Activated naive CD8-positive, alpha-beta T cell (primary cell): ENCODE data around the gene TNIK.

ENCODE experiments used
- H3K27ac Mint-ChIP-seq: one replicate; pipeline ENCODE4 v1.8.0; 2021; ENCODE audit warnings: mixed read lengths
- H3K27me3 Mint-ChIP-seq: one replicate; pipeline ENCODE4 v1.8.0; 2021; ENCODE audit warnings: mixed read lengths
- H3K36me3 Mint-ChIP-seq: one replicate; pipeline ENCODE4 v1.8.0; 2021; ENCODE audit warnings: mixed read lengths
- H3K4me1 Mint-ChIP-seq: one replicate; pipeline ENCODE4 v1.8.0; 2021; ENCODE audit warnings: low read depth, mixed read lengths
- H3K4me3 Mint-ChIP-seq: one replicate; pipeline ENCODE4 v1.8.0; 2021; ENCODE audit warnings: mild to moderate bottlenecking, mixed read lengths
- H3K9me3 Mint-ChIP-seq: one replicate; pipeline ENCODE4 v1.8.0; 2021; ENCODE audit warnings: low read depth, mixed read lengths

TNIK gene

GRCh38 chr3:171193693-171194092 lies 266.5 kb downstream of the TNIK start:
- Mint-ChIP-seq H3K9me3 (no peaks in the 10 kb centered on the region), H3K4me1 (peaks cover 24% of the 10 kb centered on the region), H3K27ac (no peak overlapping the region), H3K4me3 (no peak overlapping the region), H3K27me3 (no peaks in the 10 kb centered on the region), H3K36me3 (peaks cover 32% of the 10 kb centered on the region)

GRCh38 chr3:171192176-171192854 lies 267.9 kb downstream of the TNIK start:
- no peak overlapping the region for H3K4me3 Mint-ChIP-seq
- H3K9me3 Mint-ChIP-seq: no peaks in the 10 kb centered on the region
- peaks cover 17% of the 10 kb centered on the region for H3K4me1 Mint-ChIP-seq
- H3K27me3 Mint-ChIP-seq: no peaks in the 10 kb centered on the region
- no peak overlapping the region for H3K27ac Mint-ChIP-seq
- H3K36me3 Mint-ChIP-seq: peaks cover 23% of the 10 kb centered on the region

- Mint-ChIP-seq H3K36me3 (peaks cover 23% of the 10 kb centered on the region), H3K27me3 (no peaks in the 10 kb centered on the region), H3K4me1 (peaks cover 17% of the 10 kb centered on the region), H3K9me3 (no peaks in the 10 kb centered on the region), H3K4me3 (no peak overlapping the region), H3K27ac (no peak overlapping the region)
These were observed 269.5 kb downstream of the TNIK start for GRCh38 chr3:171190668-171191067.

GRCh38 chr3:171189394-171190080 lies 270.7 kb downstream of the TNIK start:
- peaks cover 23% of the 10 kb centered on the region for H3K36me3 Mint-ChIP-seq
- no peak overlapping the region for H3K4me3 Mint-ChIP-seq
- H3K4me1 Mint-ChIP-seq: peaks cover 21% of the 10 kb centered on the region
- peak overlapping the region; percentile 75 for H3K27ac Mint-ChIP-seq
- no peaks in the 10 kb centered on the region for H3K27me3 Mint-ChIP-seq
- H3K9me3 Mint-ChIP-seq: no peaks in the 10 kb centered on the region

DNA sequence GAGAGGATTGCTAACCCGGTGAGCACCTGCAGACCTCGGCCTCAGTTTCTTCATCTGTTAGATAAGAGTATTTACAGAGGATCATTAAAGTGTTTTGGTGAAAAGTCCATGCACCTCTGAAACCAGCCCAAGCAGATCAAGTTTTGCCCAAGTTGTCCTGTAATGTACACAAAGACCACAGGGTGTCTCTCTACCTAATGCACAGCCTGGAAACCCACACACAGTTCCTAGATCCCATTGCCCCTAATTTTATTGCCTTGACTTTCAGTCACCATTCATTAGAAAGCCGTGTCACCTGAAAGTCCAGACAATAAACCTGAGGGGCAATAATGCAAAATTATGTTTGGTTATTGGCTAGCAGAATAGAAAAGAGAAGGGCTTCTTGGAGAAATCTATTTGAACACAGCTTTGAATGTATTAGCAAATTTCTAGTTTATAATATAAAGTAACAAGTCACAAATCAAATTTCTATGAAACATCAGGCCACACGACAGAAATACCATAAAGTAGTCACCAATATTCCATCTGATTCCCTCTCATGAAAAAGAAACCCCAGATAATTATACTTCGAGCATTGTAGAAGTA lies 272.4 kb downstream of the TNIK start:
- H3K4me3 Mint-ChIP-seq: no peak overlapping the region
- H3K27me3 Mint-ChIP-seq: no peaks in the 10 kb centered on the region
- no peak overlapping the region for H3K27ac Mint-ChIP-seq
- H3K4me1 Mint-ChIP-seq: peaks cover 21% of the 10 kb centered on the region
- no peaks in the 10 kb centered on the region for H3K9me3 Mint-ChIP-seq
- H3K36me3 Mint-ChIP-seq: peaks cover 18% of the 10 kb centered on the region

DNA sequence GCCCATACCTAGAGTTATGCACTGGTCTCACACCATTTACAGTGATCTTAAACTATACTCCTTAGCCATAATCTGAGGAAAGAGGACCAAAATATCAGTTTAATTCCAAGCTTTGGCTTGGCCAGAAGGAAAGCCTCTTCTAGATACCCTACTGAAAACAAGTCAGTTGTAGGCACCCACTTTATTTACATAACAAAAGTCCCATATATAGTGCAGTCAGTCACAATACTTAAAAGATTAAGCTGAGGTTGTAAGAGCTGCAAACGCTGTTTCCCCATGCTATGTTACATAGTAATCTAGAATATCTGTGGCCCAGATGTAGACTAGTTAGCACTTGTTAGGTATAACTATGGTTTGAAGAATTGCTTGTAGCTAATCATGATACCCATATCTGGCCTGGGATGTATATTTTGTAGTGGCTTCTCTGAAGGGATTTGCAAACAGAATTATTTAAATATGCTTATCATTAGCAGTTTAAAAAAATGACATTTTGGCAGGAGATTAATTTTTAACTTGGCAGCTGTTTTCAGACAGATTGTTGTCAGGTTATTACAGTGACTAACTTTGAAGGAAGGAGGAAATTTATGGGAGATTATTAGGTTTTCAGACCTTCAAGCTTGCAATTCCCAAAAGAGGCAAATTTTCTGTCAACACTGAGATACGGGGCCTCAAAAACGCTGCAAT lies 273.2 kb downstream of the TNIK start:
- Mint-ChIP-seq H3K27me3 (no peaks in the 10 kb centered on the region), H3K4me1 (peaks cover 21% of the 10 kb centered on the region), H3K27ac (no peak overlapping the region), H3K4me3 (no peak overlapping the region), H3K36me3 (peaks cover 22% of the 10 kb centered on the region), H3K9me3 (no peaks in the 10 kb centered on the region)

DNA sequence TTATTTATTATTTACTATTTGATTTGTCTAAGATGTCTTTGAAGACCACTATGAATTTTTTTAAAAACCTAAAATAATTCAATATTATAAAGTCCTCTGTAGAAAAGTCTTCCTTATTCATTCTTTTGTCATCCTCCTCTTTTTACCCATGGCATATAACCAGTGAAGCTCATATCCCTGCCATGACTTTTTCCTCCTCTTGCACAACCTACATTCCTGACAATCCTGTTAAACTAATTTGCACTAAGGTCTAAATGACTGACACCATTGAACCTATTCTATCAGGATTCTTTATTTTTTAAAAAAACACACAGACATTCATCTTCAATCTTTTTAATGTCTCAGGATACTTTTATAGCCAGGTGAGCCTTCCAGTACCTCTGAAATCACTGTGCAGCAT lies 273.8 kb downstream of the TNIK start:
- H3K9me3 Mint-ChIP-seq: no peaks in the 10 kb centered on the region

GRCh38 chr3:171185959-171186358 lies 274.2 kb downstream of the TNIK start:
- Mint-ChIP-seq H3K36me3 (peaks cover 26% of the 10 kb centered on the region), H3K27ac (no peak overlapping the region), H3K4me3 (no peak overlapping the region)

More for the DNA sequence above, 273.8 kb downstream of the TNIK start:
- Mint-ChIP-seq H3K27ac (no peak overlapping the region), H3K36me3 (peaks cover 24% of the 10 kb centered on the region), H3K4me1 (peaks cover 23% of the 10 kb centered on the region), H3K4me3 (no peak overlapping the region), H3K27me3 (no peaks in the 10 kb centered on the region)

DNA sequence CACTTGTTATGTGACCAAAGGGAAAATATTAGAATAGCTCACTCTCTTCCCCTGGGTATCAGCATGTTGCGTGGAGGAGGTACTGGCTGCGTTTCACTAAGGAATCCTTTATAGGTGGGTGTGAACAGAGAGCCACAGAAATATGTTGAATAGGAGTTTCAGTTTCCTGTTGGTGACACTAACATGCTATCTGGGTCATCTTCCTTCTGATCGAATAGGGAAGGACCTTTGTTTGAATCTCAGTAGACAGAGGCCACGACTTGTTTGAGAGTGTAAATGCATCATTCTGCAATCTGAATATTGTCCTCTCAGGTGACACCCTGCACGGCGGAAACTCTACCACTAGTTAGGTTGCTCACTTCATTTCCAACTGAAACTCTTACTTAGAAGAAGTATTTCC lies 275.8 kb downstream of the TNIK start:
- peak overlapping the region; percentile 41 for H3K27ac Mint-ChIP-seq
- no peaks in the 10 kb centered on the region for H3K9me3 Mint-ChIP-seq
- no peak overlapping the region for H3K4me3 Mint-ChIP-seq
- peaks cover 15% of the 10 kb centered on the region for H3K4me1 Mint-ChIP-seq
- no peaks in the 10 kb centered on the region for H3K27me3 Mint-ChIP-seq
- H3K36me3 Mint-ChIP-seq: peaks cover 25% of the 10 kb centered on the region

More at GRCh38 chr3:171185959-171186358, 274.2 kb downstream of the TNIK start:
- H3K27me3 Mint-ChIP-seq: no peaks in the 10 kb centered on the region
- H3K9me3 Mint-ChIP-seq: no peaks in the 10 kb centered on the region
- H3K4me1 Mint-ChIP-seq: peaks cover 23% of the 10 kb centered on the region

GRCh38 chr3:171183042-171183441 lies 277.2 kb downstream of the TNIK start:
- Mint-ChIP-seq H3K4me1 (peaks cover 17% of the 10 kb centered on the region), H3K27me3 (no peaks in the 10 kb centered on the region), H3K4me3 (no peak overlapping the region), H3K27ac (no peak overlapping the region), H3K36me3 (peaks cover 23% of the 10 kb centered on the region), H3K9me3 (no peaks in the 10 kb centered on the region)

DNA sequence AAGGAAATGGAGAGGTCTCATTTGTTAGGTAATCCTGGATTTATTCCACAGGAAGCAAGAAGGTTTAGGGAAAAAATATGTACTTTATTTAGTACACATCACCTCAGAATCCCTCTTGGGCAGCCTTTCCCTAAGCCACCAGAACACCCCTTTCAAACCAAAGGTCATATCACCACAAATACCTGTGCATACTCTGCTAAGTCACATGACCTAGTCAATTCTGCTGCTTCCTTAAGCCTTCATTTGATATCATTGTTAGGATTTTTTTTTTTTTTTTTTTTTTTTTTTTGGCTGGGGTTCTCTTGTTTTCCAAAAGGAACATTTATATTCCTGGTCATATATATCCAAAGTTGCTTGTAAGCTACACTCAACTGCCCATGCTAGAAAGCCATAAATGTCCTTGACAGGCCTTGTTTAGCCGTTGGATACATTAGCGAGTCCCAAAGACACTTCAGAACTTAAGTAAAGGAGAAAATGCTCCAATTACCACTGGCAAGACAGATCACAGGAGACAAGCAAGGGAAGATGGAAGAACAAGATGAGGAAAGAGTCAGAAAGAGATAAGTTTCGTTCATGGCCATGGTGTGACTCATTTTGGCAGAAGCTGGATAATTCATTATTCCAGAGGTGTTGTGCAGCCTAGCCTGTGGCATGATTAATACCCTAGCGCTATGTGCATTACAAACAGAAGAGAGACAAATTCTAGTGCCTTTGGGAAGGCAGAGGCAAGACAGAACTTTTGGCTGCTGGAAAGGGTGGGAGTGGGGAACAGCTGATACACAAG lies 278.1 kb downstream of the TNIK start:
- Mint-ChIP-seq H3K27ac (no peak overlapping the region), H3K4me3 (no peak overlapping the region), H3K36me3 (peaks cover 28% of the 10 kb centered on the region), H3K9me3 (no peaks in the 10 kb centered on the region), H3K4me1 (peaks cover 16% of the 10 kb centered on the region), H3K27me3 (no peaks in the 10 kb centered on the region)

DNA sequence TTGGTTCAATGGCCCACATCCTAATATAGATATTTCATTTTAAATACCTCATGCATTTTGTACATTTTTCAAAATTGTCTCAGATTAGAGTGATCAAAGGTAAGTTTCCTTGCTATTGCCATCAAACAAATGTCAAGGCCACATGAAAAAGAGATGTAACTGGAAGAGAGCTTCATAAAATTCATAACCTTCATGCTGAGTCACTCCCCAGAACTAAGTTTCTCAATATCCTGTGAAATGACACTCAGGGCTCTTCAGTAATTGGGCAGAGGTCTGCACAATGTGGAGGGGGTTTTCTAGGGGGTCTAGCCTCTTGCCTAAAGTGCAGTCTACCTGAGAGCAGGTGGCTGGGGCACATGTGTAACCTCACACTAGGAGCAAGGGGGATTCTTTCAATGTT lies 281.5 kb downstream of the TNIK start:
- no peak overlapping the region for H3K4me3 Mint-ChIP-seq
- peaks cover 14% of the 10 kb centered on the region for H3K4me1 Mint-ChIP-seq
- peak overlapping the region; percentile 64 for H3K27ac Mint-ChIP-seq
- no peaks in the 10 kb centered on the region for H3K9me3 Mint-ChIP-seq
- peaks cover 34% of the 10 kb centered on the region for H3K36me3 Mint-ChIP-seq
- H3K27me3 Mint-ChIP-seq: no peaks in the 10 kb centered on the region

DNA sequence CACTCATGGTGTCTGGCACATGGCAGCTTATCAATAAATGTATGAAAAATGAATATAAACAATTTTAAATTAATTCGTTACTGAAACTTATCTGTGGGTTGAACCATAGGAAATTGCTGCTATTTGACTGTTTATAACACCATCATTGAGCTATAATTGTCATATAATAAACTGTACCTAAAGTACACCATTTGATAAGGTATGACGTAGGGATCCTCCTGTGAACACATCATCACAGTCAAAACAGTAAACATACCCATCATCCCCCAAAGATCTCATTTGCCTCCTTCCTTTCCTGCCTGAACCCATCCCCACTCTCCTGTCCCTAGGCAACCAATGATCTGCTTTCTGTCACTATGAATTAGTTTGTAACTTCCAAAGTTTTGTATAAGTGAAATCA lies 282.7 kb downstream of the TNIK start:
- H3K27me3 Mint-ChIP-seq: no peaks in the 10 kb centered on the region
- peaks cover 14% of the 10 kb centered on the region for H3K4me1 Mint-ChIP-seq
- no peaks in the 10 kb centered on the region for H3K9me3 Mint-ChIP-seq
- no peak overlapping the region for H3K27ac Mint-ChIP-seq
- no peak overlapping the region for H3K4me3 Mint-ChIP-seq
- peaks cover 27% of the 10 kb centered on the region for H3K36me3 Mint-ChIP-seq

DNA sequence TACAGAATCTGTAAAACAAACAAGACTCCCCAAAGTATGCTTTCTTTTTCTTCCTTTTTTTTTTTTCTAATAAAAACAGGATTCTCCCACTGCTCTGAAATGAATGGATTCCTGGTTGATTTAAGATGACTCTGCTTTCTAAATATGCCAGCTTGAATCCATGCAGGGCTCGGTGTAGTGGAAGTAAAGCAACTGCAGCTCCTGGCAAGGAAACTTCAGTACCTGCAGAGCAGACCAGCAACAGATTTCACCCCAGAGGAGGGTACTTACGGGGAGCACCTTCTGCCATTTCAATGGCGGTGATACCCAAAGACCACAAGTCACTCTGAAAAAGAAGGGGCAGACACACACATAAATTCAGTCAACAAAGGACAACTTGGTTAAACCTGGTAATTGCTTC lies 283.1 kb downstream of the TNIK start:
- Mint-ChIP-seq H3K4me1 (peaks cover 14% of the 10 kb centered on the region), H3K27me3 (no peaks in the 10 kb centered on the region), H3K27ac (no peak overlapping the region), H3K36me3 (peaks cover 25% of the 10 kb centered on the region), H3K9me3 (no peaks in the 10 kb centered on the region), H3K4me3 (no peak overlapping the region)
